Keratinocyte (primary cell): ENCODE data around the gene ETV5. TPM values are rescaled to one million over a fixed set of nuclear protein-coding genes. Genes with fewer than 3 reads are reported as not detected.

Experiments
- DNase-seq: peaks from one replicate; pipeline ENCODE4 v3.0.0-alpha.2; 2011; ENCODE audit warnings: low read depth, missing footprints, low spot score
- FAIRE-seq: peaks from 2 replicates; lab custom pipeline; 2011; peaks lifted over from hg19 to GRCh38; lab: Jason Lieb, UNC
- H2AFZ ChIP-seq: 2 replicates; pipeline ENCODE4 v1.6.0; 2012; ENCODE audit warnings: low read length, control low read depth, inconsistent platforms; ENCODE audit not compliant: control insufficient read depth
- H3K27ac ChIP-seq: 2 replicates; pipeline ENCODE4 v1.5.1; 2011; ENCODE audit warnings: low read length; ENCODE audit not compliant: control insufficient read depth, insufficient read depth
- H3K27me3 ChIP-seq: 3 replicates; pipeline ENCODE4 v1.6.0; 2011; ENCODE audit warnings: low read length; ENCODE audit not compliant: control insufficient read depth, insufficient read depth; ENCODE audit errors: extremely low read depth
- H3K36me3 ChIP-seq, 2 experiments: 2 replicates in 1 of 2; 3 replicates in 1 of 2; pipeline ENCODE4 v1.5.1; 2011; ENCODE audit warnings: low read length in 2 of 2, mild to moderate bottlenecking in 1 of 2; ENCODE audit not compliant: control insufficient read depth in 2 of 2, insufficient read depth in 2 of 2; ENCODE audit errors: extremely low read depth in 1 of 2
- H3K4me1 ChIP-seq: 3 replicates; pipeline ENCODE4 v1.5.1; 2011; ENCODE audit warnings: low read length; ENCODE audit not compliant: control insufficient read depth, insufficient read depth; ENCODE audit errors: extremely low read depth
- H3K4me2 ChIP-seq: 3 replicates; pipeline ENCODE4 v1.6.0; 2011; ENCODE audit warnings: low read depth, low read length; ENCODE audit not compliant: control insufficient read depth, insufficient read depth; ENCODE audit errors: extremely low read depth
- H3K4me3 ChIP-seq, 3 experiments: fragments of 200-600 bp in 1 of 3; sonication (generic) in 1 of 3; 2 replicates in 2 of 3; 3 replicates in 1 of 3; pipeline ENCODE4 v1.5.1; 2011 to 2016; ENCODE audit warnings: low read length in 3 of 3, mild to moderate bottlenecking in 3 of 3, control low read depth in 2 of 3, inconsistent platforms in 1 of 3, low read depth in 1 of 3, mixed read lengths in 1 of 3, mixed run types in 1 of 3, moderate library complexity in 1 of 3; ENCODE audit not compliant: control insufficient read depth in 2 of 3, insufficient read depth in 2 of 3; ENCODE audit errors: extremely low read depth in 1 of 3
- H3K79me2 ChIP-seq: 2 replicates; pipeline ENCODE4 v1.6.0; 2012; ENCODE audit warnings: low read length; ENCODE audit not compliant: control insufficient read depth, insufficient read depth
- H3K9ac ChIP-seq: 3 replicates; pipeline ENCODE4 v1.6.0; 2011; ENCODE audit warnings: low read length; ENCODE audit not compliant: control insufficient read depth, insufficient read depth; ENCODE audit errors: extremely low read depth
- H3K9me1 ChIP-seq: 3 replicates; pipeline ENCODE4 v1.6.0; 2011; ENCODE audit warnings: low read length; ENCODE audit not compliant: control insufficient read depth, insufficient read depth; ENCODE audit errors: extremely low read depth
- H3K9me3 ChIP-seq: 2 replicates; pipeline ENCODE4 v1.5.1; 2012; ENCODE audit warnings: low read depth, low read length; ENCODE audit not compliant: control insufficient read depth
- H4K20me1 ChIP-seq: 3 replicates; pipeline ENCODE4 v1.6.0; 2011; ENCODE audit warnings: low read length; ENCODE audit not compliant: control insufficient read depth, insufficient read depth; ENCODE audit errors: extremely low read depth
- CTCF ChIP-seq, 3 experiments: IDR thresholded peaks in 1 of 3; conservative IDR thresholded peaks in 1 of 3; optimal IDR thresholded peaks in 1 of 3; 2 replicates in 2 of 3; 3 replicates in 1 of 3; pipeline versions ENCODE3 to v1.5.1; 2011; ENCODE audit warnings: low read length in 3 of 3, mild to moderate bottlenecking in 3 of 3, moderate library complexity in 2 of 3, control low read depth in 1 of 3, inconsistent platforms in 1 of 3; ENCODE audit not compliant: insufficient read depth in 2 of 3; ENCODE audit errors: extremely low read depth in 1 of 3
- EZH2 ChIP-seq: IDR thresholded peaks from one replicate; pipeline ENCODE4 v1.6.1; 2012; ENCODE audit warnings: inconsistent platforms, mild to moderate bottlenecking, low read length, moderate library complexity
- dilution Hi-C: fragments of 300-500 bp; cut with MboI; formaldehyde crosslinking; loops from one replicate; pipeline ENCODE4 v1.7.0; 2020; ENCODE audit warnings: low sequenced_read_pairs; ENCODE audit not compliant: extremely low pct_ligation_motif_present
- polyA plus RNA-seq, 5 experiments: library from polyadenylated mRNA; depleted of rRNA in 3 of 5; stranded (reverse) in 3 of 5; stranded (forward) in 1 of 5; unstranded in 1 of 5; fragments of >200 nt; gene quantifications; 1 replicate in 1 of 5; 2 replicates in 3 of 5; 3 replicates in 1 of 5; pipeline versions ENCODE4 v1.2.1 to v1.2.3, GENCODE V29; 2011 to 2012; ENCODE audit warnings: missing spikeins in 2 of 5, low read depth in 1 of 5, low replicate concordance in 1 of 5

Gene ETV5
- polyA plus RNA-seq, 1 donor (not counting 4 experiments of a cell fraction or from before 2014, with no cell fraction given) = 28.7 TPM

DNA sequence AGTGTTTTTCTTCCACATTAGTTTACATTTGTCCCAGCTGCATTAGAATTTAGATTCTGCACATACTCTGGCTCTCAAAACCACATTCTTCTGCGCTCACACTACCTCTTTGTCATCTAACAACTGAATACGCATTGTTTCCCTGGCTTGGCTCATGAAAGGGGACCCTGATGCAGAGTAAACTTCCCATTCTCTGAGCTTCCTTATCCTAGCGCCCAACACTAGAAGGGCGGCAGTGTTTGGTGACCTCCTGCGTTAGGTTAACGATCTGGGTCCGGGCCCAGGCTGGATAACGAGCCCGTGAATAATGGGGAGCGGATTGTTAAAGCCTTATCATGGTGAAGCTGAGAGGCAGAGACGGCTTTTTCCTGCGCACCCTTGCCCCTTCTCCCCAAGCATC is 63.9 kb downstream of the ETV5 start:
- TF ChIP-seq CTCF (optimal IDR thresholded peaks at IDR 0.05 in 1 of 3, IDR thresholded peaks at IDR 0.05 in 1 of 3, conservative IDR thresholded peaks at IDR 0.05 in 1 of 3; ENCODE audit: extremely low read depth in 1 of 3, insufficient read depth in 2 of 3, low read length in 3 of 3) = no peak
- no peak for TF ChIP-seq EZH2
- H3K9me1 ChIP-seq = peaks cover 2% of the 10 kb centered on the region
- FAIRE-seq = no peak

DNA sequence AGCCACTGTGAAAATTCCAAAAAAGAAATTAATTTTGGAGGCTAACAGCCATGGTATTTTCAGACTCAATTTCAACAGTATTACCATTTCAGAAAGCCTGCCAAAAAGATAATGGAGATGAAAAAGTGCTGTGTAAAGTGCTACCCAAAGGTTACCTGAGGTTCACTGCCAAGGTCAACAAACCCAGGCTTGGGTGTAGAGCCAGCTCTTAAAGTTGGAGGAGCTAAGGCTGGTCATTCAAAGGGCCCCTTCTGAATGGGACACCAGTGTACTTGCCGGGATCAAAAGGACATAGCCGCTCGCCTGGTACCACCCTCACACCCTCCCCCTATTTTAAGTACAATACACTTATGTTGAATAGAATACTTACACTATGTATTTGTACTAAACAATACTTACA is 64.5 kb downstream of the ETV5 start:
- no peaks in the 10 kb centered on the region for H3K9me3 ChIP-seq
- no peak overlapping the region for H3K9ac ChIP-seq
- peaks cover 2% of the 10 kb centered on the region for H3K9me1 ChIP-seq
- H3K79me2 ChIP-seq = no peaks in the 10 kb centered on the region
- H3K4me1 ChIP-seq = no peaks in the 10 kb centered on the region
- DNase-seq (no peak), FAIRE-seq (no peak)
- peaks cover 8 to 11% of the 10 kb centered on the region in 2 experiments for H3K36me3 ChIP-seq
- H4K20me1 ChIP-seq = no peaks in the 10 kb centered on the region
- no peak overlapping the region for H2AFZ ChIP-seq
- H3K27ac ChIP-seq = no peak overlapping the region
- TF ChIP-seq CTCF (optimal IDR thresholded peaks at IDR 0.05 in 1 of 3, IDR thresholded peaks at IDR 0.05 in 1 of 3, conservative IDR thresholded peaks at IDR 0.05 in 1 of 3; ENCODE audit: extremely low read depth in 1 of 3, insufficient read depth in 2 of 3, low read length in 3 of 3) (no peak), EZH2 (no peak)
- H3K27me3 ChIP-seq = no peaks in the 10 kb centered on the region
- no peak overlapping the region for H3K4me2 ChIP-seq
- dilution Hi-C loops = no loop called here
- H3K4me3 ChIP-seq = no peak overlapping the region

More for the DNA sequence above, 63.9 kb downstream of the ETV5 start:
- dilution Hi-C loops = no loop called here
- Histone ChIP-seq H3K4me2 (no peak overlapping the region), H3K4me1 (no peaks in the 10 kb centered on the region), H3K4me3 (no peak overlapping the region), H3K27ac (no peak overlapping the region), H4K20me1 (no peaks in the 10 kb centered on the region), H2AFZ (no peak overlapping the region), H3K79me2 (no peaks in the 10 kb centered on the region), H3K9ac (no peak overlapping the region), H3K36me3 (peaks cover 8 to 11% of the 10 kb centered on the region in 2 experiments), H3K27me3 (no peaks in the 10 kb centered on the region), H3K9me3 (no peaks in the 10 kb centered on the region)
- DNase-seq = no peak
